ENCODE data around the gene MYLK2. TPM values are rescaled to one million over a fixed set of nuclear protein-coding genes. Genes with fewer than 3 reads are reported as not detected.

MYLK2 gene
- polyA plus RNA-seq, 1 donor from 2014 or later: 0.22 TPM

DNA sequence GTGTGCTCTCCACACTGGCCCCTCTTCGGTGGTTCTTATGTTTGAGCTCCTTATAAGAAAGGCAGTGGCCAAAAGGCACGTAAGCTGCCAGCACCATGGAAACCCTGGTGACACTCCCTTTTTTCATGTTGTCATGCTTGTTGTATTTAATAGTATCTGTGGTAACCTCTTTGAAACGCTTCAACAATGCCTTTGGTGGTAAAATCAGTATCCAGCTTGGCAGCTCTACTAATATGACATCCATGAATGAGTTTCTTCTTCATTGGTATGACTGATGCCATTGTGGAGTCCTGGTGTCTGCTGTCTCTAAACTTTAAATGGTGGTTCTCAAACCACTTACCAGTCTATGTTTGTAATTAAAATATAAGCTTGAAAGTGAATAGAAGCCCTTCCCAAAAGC, 10.7 kb upstream of the MYLK2 start:
- TF ChIP-seq, protein P1, sequence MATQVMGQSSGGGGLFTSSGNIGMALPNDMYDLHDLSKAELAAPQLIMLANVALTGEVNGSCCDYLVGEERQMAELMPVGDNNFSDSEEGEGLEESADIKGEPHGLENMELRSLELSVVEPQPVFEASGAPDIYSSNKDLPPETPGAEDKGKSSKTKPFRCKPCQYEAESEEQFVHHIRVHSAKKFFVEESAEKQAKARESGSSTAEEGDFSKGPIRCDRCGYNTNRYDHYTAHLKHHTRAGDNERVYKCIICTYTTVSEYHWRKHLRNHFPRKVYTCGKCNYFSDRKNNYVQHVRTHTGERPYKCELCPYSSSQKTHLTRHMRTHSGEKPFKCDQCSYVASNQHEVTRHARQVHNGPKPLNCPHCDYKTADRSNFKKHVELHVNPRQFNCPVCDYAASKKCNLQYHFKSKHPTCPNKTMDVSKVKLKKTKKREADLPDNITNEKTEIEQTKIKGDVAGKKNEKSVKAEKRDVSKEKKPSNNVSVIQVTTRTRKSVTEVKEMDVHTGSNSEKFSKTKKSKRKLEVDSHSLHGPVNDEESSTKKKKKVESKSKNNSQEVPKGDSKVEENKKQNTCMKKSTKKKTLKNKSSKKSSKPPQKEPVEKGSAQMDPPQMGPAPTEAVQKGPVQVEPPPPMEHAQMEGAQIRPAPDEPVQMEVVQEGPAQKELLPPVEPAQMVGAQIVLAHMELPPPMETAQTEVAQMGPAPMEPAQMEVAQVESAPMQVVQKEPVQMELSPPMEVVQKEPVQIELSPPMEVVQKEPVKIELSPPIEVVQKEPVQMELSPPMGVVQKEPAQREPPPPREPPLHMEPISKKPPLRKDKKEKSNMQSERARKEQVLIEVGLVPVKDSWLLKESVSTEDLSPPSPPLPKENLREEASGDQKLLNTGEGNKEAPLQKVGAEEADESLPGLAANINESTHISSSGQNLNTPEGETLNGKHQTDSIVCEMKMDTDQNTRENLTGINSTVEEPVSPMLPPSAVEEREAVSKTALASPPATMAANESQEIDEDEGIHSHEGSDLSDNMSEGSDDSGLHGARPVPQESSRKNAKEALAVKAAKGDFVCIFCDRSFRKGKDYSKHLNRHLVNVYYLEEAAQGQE (IDR thresholded peaks at IDR 0.05; ENCODE audit: borderline replicate concordance): no peak
- TF ChIP-seq, protein P2, sequence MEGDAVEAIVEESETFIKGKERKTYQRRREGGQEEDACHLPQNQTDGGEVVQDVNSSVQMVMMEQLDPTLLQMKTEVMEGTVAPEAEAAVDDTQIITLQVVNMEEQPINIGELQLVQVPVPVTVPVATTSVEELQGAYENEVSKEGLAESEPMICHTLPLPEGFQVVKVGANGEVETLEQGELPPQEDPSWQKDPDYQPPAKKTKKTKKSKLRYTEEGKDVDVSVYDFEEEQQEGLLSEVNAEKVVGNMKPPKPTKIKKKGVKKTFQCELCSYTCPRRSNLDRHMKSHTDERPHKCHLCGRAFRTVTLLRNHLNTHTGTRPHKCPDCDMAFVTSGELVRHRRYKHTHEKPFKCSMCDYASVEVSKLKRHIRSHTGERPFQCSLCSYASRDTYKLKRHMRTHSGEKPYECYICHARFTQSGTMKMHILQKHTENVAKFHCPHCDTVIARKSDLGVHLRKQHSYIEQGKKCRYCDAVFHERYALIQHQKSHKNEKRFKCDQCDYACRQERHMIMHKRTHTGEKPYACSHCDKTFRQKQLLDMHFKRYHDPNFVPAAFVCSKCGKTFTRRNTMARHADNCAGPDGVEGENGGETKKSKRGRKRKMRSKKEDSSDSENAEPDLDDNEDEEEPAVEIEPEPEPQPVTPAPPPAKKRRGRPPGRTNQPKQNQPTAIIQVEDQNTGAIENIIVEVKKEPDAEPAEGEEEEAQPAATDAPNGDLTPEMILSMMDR (IDR thresholded peaks at IDR 0.05; ENCODE audit: poor library complexity, severe bottlenecking): no peak
- TF ChIP-seq RAD21 (conservative IDR thresholded peaks at IDR 0.05) (no peak), MXI1 (conservative IDR thresholded peaks at IDR 0.05; ENCODE audit: poor library complexity, severe bottlenecking) (no peak), POLR2AphosphoS5 (IDR thresholded peaks at IDR 0.05) (no peak), SMC3 (conservative IDR thresholded peaks at IDR 0.05; ENCODE audit: poor library complexity) (no peak), EZH2 (IDR thresholded peaks at IDR 0.05; ENCODE audit: borderline replicate concordance, insufficient read depth, low read length, poor library complexity, severe bottlenecking) (no peak), TAF1 (IDR thresholded peaks at IDR 0.05; ENCODE audit: low read depth) (no peak), EP300 (conservative IDR thresholded peaks at IDR 0.05; ENCODE audit: poor library complexity, severe bottlenecking) (no peak)
- H3K9ac ChIP-seq (ENCODE audit: low read length): no peak overlapping the region
- H3K27me3 ChIP-seq (ENCODE audit: insufficient read depth, low read depth, low read length): no peaks in the 10 kb centered on the region
- H3K27ac ChIP-seq (ENCODE audit: low read length): no peak overlapping the region
- no peak overlapping the region for H3K4me2 ChIP-seq (ENCODE audit: low read length)
- no peaks in the 10 kb centered on the region for H3F3A ChIP-seq (ENCODE audit: insufficient read depth, low read length, poor library complexity, severe bottlenecking)
- H3K36me3 ChIP-seq (ENCODE audit: insufficient read depth, low read length): no peaks in the 10 kb centered on the region
- no peaks in the 10 kb centered on the region for H3K9me2 ChIP-seq (ENCODE audit: insufficient read depth, low read length)
- no peaks in the 10 kb centered on the region for H4K20me1 ChIP-seq (ENCODE audit: insufficient read depth)
- H3K79me2 ChIP-seq (replicated peaks; ENCODE audit: insufficient read depth, low read length): no peaks in the 10 kb centered on the region
- H3K4me3 ChIP-seq (ENCODE audit: low read length): no peak overlapping the region
- H3K9me3 ChIP-seq (ENCODE audit: low read length): no peaks in the 10 kb centered on the region
- no peak overlapping the region for H2AFZ ChIP-seq (ENCODE audit: low read depth, low read length)

DNA sequence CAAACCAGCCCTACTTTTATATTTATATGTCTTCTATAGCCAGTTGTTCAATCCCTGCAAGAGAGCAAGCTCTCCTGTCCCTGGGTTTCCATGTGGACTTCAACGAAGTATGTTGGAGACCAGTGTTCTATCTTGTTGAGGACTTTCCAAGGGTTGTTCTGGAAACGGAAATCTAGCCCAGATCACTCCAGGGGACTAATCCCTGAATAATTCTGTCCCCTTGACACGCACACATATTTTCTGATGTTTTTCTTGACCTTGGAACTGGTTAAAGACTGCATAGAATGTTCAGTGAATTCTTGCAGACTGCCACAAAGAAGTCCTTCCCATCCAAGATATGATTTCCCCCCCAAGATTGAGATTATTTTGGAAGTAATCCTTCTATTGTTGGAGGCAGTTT, 9.5 kb upstream of the MYLK2 start:
- Histone ChIP-seq H4K20me1 (ENCODE audit: insufficient read depth) (no peaks in the 10 kb centered on the region), H3K36me3 (ENCODE audit: insufficient read depth, low read length) (no peaks in the 10 kb centered on the region), H3K4me3 (ENCODE audit: low read length) (no peak overlapping the region), H3K9me3 (ENCODE audit: low read length) (no peaks in the 10 kb centered on the region), H3K79me2 (replicated peaks; ENCODE audit: insufficient read depth, low read length) (no peaks in the 10 kb centered on the region), H3K9ac (ENCODE audit: low read length) (no peak overlapping the region), H3K9me2 (ENCODE audit: insufficient read depth, low read length) (no peaks in the 10 kb centered on the region), H3F3A (ENCODE audit: insufficient read depth, low read length, poor library complexity, severe bottlenecking) (no peaks in the 10 kb centered on the region), H3K4me2 (ENCODE audit: low read length) (no peak overlapping the region), H2AFZ (ENCODE audit: low read depth, low read length) (no peak overlapping the region), H3K27ac (ENCODE audit: low read length) (no peak overlapping the region), H3K27me3 (ENCODE audit: insufficient read depth, low read depth, low read length) (no peaks in the 10 kb centered on the region)
- TF ChIP-seq EP300 (conservative IDR thresholded peaks at IDR 0.05; ENCODE audit: poor library complexity, severe bottlenecking): no peak
- no peak for TF ChIP-seq EZH2 (IDR thresholded peaks at IDR 0.05; ENCODE audit: borderline replicate concordance, insufficient read depth, low read length, poor library complexity, severe bottlenecking)
- TF ChIP-seq, protein P1 (IDR thresholded peaks at IDR 0.05; ENCODE audit: borderline replicate concordance): no peak
- TF ChIP-seq SMC3 (conservative IDR thresholded peaks at IDR 0.05; ENCODE audit: poor library complexity): no peak
- TF ChIP-seq RAD21 (conservative IDR thresholded peaks at IDR 0.05): no peak
- TF ChIP-seq TAF1 (IDR thresholded peaks at IDR 0.05; ENCODE audit: low read depth): no peak
- TF ChIP-seq MXI1 (conservative IDR thresholded peaks at IDR 0.05; ENCODE audit: poor library complexity, severe bottlenecking): no peak

Measured in neural cell (in vitro differentiated cells).